Colonic mucosa (tissue), 4 donors: Measurements from ENCODE around the gene STXBP6. TPM values are rescaled to one million over a fixed set of nuclear protein-coding genes. Genes with fewer than 3 reads are reported as not detected.

Experiments
- DNase-seq: peaks from one replicate; pipeline ENCODE4 v3.0.0-alpha.2; 2020
- H3K27ac ChIP-seq: fragments of 200-600 bp; one replicate; pipeline ENCODE4 v1.8.0; 2021
- H3K27me3 ChIP-seq: fragments of 200-600 bp; one replicate; pipeline ENCODE4 v1.8.0; 2021
- H3K36me3 ChIP-seq: fragments of 200-600 bp; one replicate; pipeline ENCODE4 v1.8.0; 2021
- H3K4me1 ChIP-seq: fragments of 200-600 bp; one replicate; pipeline ENCODE4 v1.8.0; 2021; ENCODE audit warnings: mild to moderate bottlenecking
- H3K4me3 ChIP-seq: fragments of 200-600 bp; one replicate; pipeline ENCODE4 v1.8.0; 2021
- H3K9ac ChIP-seq, 2 donors: one replicate each; pipeline ENCODE4 v1.7.0; 2013; ENCODE audit warnings: control low read depth in 2 of 2, low read depth in 2 of 2, low read length in 2 of 2
- H3K9me3 ChIP-seq: fragments of 200-600 bp; one replicate; pipeline ENCODE4 v1.8.0; 2021
- CTCF ChIP-seq: fragments of 200-600 bp; IDR thresholded peaks from one replicate; pipeline ENCODE4 v1.8.0; 2022; ENCODE audit warnings: antibody characterized with exemption, mild to moderate bottlenecking
- intact Hi-C: fragments of 100-400 bp; cut with DNase I; formaldehyde crosslinking; loops from one replicate; pipeline ENCODE4 v1.14.1; 2022
- total RNA-seq, 2 donors: library from RNA; stranded (reverse); fragmentation: NEBNext Ultra II Directional in 1 of 2; extraction: Animal tissue kit (Norgen Biotek cat#: 25700) in 1 of 2; gene quantifications; one replicate each; pipeline ENCODE4 v1.2.1, GENCODE V29; 2021
- donor health status: healthy.
- donor health status: DM: no; HTN: no; CAD: no.
- donor health status: DM: no; HTN: no; CAD: no.

Gene STXBP6
- total RNA-seq, 2 donors from 2014 or later: 23.7 to 26.1 TPM

DNA sequence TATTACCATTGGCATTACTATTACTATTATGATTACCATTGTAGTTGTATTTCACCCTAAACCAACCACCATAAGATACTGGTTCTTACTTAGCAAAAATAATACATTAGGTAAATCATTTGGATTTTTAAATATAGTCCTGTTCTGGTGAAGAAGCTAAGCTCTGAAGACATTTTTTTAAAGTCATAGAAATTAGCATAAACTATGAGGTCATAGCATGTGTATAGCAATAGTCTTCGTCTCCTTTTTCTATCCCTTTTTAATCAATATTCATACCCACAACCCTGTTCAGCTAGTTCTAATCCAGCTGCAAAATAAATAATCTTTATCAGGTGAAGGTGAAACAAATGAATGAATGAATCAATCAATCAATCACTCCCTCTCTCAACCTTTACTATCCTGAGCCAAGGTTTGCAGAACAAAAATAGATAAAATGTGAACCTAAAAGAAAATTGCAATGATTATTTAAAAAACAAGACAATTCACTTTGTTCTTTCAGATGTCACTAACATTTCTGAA is 134.5 kb downstream of the STXBP6 start:
- intact Hi-C loops: no loop called here
- H3K9ac ChIP-seq: no peak overlapping the region
- H3K4me3 ChIP-seq: no peak overlapping the region
- TF ChIP-seq CTCF: no peak
- H3K27me3 ChIP-seq: no peaks in the 10 kb centered on the region
- no peak overlapping the region for H3K27ac ChIP-seq
- H3K4me1 ChIP-seq: peaks cover 10% of the 10 kb centered on the region
- no peaks in the 10 kb centered on the region for H3K36me3 ChIP-seq
- H3K9me3 ChIP-seq: no peaks in the 10 kb centered on the region
- no peak for DNase-seq

- no peaks in the 10 kb centered on the region for H3K36me3 ChIP-seq
- H3K27ac ChIP-seq: no peak overlapping the region
- no peak for DNase-seq
- intact Hi-C loops: no loop called here
- no peaks in the 10 kb centered on the region for H3K27me3 ChIP-seq
- TF ChIP-seq CTCF: no peak
- H3K9ac ChIP-seq: no peak overlapping the region
- no peaks in the 10 kb centered on the region for H3K9me3 ChIP-seq
- H3K4me1 ChIP-seq: peaks cover 15% of the 10 kb centered on the region
- H3K4me3 ChIP-seq: no peak overlapping the region
Measured at GRCh38 chr14:24913746-24914145, 136.2 kb downstream of the STXBP6 start.

GRCh38 chr14:24913021-24913420 is 136.9 kb downstream of the STXBP6 start:
- Histone ChIP-seq H3K27me3 (no peaks in the 10 kb centered on the region), H3K4me3 (no peak overlapping the region), H3K27ac (no peak overlapping the region), H3K36me3 (no peaks in the 10 kb centered on the region), H3K9me3 (no peaks in the 10 kb centered on the region), H3K9ac (no peak overlapping the region), H3K4me1 (peaks cover 15% of the 10 kb centered on the region)
- no peak for DNase-seq
- no peak for TF ChIP-seq CTCF
- intact Hi-C loops: no loop called here

- TF ChIP-seq CTCF: no peak
- DNase-seq: peak; percentile 56
- H3K27ac ChIP-seq: no peak overlapping the region
- H3K36me3 ChIP-seq: no peaks in the 10 kb centered on the region
- H3K4me1 ChIP-seq: peaks cover 15% of the 10 kb centered on the region
- no peaks in the 10 kb centered on the region for H3K9me3 ChIP-seq
- H3K27me3 ChIP-seq: no peaks in the 10 kb centered on the region
- intact Hi-C loops: no loop called here
- no peak overlapping the region for H3K9ac ChIP-seq
- no peak overlapping the region for H3K4me3 ChIP-seq
Measured at GRCh38 chr14:24911324-24912109, 138.4 kb downstream of the STXBP6 start.

DNA sequence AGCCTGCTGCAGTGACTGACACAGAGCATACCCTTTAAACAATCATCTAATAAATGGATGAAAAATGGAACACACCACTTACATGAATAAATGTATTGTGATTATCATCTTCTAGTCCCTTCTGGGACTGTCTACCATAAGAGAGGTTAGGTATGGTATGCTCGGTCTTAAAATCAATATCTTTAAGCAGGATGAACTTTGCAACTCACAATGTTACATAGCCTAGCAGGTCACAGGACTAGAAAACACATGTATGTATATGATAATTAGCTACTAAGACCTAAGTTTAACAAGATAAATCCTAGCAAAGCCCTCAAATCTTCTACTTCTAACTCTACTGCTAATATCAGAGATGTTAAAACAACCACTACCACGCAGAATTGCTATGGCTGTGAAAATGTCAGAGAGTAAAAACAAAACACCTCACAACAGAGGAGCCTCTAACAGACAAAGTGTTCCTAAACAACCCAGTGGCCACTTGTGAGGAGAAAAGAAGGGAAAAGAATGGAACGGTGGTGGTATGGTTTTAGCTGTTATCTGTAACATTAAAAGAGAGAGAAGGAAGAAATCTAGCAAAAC is 139.4 kb downstream of the STXBP6 start:
- Histone ChIP-seq H3K4me3 (no peak overlapping the region), H3K27ac (no peak overlapping the region), H3K36me3 (no peaks in the 10 kb centered on the region), H3K4me1 (peaks cover 12% of the 10 kb centered on the region), H3K9me3 (no peaks in the 10 kb centered on the region), H3K9ac (no peak overlapping the region), H3K27me3 (no peaks in the 10 kb centered on the region)
- TF ChIP-seq CTCF: no peak
- intact Hi-C loops: no loop called here
- DNase-seq: no peak
